HTERT RPE-1 (cell line): ENCODE measurements around the gene TSPAN1.

Experiments used
- in situ Hi-C: fragments of 300-500 bp; cut with MboI; formaldehyde crosslinking; loops from 4 replicates; pipeline ENCODE4 v1.14.3; 2020; ENCODE audit warnings: low sequenced_read_pairs

TSPAN1 gene

DNA sequence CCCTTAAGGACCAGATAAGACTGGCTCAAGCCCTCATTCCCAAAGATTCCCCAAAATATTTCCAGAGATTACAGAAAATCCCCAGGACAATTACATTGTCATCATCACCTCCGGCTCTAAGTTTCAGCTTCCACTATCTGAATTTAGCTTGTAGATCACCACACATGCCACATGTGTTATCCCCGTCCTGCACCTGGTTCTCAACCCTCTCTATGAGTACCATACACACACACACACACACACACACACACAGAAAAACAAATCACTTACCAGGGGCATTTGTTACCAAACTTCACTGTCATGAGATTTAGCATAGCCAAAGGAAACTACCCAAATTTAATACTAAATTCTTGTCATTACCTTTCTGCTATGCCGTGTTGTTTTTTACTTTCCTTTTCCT is 15.4 kb upstream of the TSPAN1 start:
- in situ Hi-C loops, result no loop called here

GRCh38 chr1:46160212-46160611 is 14.7 kb upstream of the TSPAN1 start:
- in situ Hi-C loops, result no loop called here

DNA sequence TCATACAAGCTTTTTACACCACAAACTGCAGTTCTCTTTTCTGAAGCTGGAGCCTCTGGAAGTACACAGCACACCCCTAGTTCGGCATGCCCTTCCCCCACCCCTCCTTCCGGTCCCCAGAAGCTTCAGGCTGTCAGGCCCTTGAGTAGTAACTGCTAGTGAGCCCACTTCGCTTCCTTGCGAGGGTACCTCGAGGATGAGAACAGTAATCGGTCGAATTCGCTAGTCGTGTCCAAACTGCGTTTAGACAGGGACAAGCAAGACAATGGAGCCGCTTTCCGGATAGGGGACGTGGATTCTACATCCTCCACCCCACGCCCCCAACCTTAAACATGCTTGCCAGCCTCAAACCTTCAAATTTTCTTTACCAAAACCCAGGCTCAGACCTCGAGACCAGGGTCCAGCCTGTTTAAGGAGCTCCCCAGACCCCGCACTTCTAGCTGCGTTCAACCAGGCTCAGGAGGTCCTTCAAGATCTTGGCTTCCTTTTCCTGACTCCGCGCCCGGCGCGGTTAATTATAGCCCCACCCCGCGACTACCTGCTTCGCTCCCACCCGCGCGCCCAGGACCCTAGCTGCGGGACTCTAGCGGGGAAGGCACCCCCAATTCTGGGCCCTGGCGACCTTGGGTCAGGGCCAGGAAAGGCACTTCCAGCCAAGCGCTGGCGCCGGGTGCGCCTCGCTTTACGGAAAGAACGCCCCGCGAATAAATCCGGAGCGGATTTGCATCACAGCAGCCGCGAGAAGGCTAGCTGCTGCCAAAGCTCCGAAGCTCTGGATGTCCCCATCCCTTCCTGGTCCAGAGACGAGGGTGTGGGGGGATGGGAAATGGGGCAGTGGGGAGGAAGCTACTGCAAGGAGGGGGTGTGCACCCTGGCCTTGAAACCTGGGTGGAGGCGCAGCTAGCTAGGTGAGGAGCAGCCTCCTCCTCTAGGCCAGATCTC is 8.1 kb upstream of the TSPAN1 start:
- in situ Hi-C loops, result no loop called here

GRCh38 chr1:46168477-46168876 is 6.4 kb upstream of the TSPAN1 start:
- in situ Hi-C loops, result no loop called here

GRCh38 chr1:46169811-46170454 is 5.0 kb upstream of the TSPAN1 start:
- in situ Hi-C loops, result no loop called here

GRCh38 chr1:46171351-46171750 is 3.5 kb upstream of the TSPAN1 start:
- in situ Hi-C loops, result no loop called here

- in situ Hi-C loops, result no loop called here
Observed at GRCh38 chr1:46171871-46172270, 3.0 kb upstream of the TSPAN1 start.

- in situ Hi-C loops, result no loop called here
Observed at GRCh38 chr1:46172321-46172720, 2.6 kb upstream of the TSPAN1 start.

DNA sequence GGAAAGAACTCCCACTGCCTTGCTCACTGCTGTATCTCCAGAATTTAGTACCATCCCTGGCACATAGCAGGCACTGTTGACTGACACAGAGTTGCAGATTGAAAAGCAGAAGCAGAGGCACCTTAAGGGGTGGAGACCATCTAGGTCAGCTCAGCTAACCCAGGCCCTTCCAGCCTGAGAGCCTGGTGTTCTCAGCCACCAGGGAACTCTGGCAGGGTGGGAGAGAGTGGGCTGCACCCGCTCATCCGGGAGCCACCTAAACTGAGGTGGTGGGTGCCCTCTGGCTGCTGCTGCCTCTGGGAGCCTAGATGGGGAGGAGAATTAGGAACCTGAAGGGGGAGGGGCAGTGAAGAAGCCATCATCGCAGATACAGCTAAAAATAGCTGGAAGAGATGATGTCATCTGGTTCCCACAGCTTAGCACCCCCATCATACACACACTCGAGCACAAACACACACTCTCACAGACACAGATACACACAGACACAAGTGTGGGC is 1.5 kb upstream of the TSPAN1 start:
- in situ Hi-C loops, result no loop called here

DNA sequence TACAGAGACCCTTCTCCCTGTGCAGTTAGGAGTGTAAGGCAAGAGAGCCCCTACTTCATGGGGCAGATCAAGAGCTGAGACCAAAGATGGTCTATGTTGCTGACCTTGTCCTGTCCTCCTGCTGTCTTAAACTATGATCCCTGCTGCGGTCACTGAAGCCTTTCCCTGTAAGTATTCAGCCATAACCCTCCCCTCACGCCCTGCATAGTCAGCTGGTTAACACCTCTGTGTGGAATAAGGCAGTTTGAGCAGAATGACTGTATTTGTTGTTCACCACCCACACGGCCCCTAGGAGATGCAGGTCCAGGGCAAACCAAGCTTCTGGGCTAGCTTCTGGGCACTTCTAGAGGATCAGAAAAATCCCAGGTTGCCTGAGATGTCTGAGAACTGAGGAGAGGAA is 356 bp downstream of the TSPAN1 start:
- in situ Hi-C loops, result no loop called here

GRCh38 chr1:46176211-46176865 is 1.5 kb downstream of the TSPAN1 start, which contains the start of gene P3R3URF:
Gene P3R3URF, minus strand, starts transcription at chr1:46176488. Its CDS starts 17 bp downstream, at chr1:46176471.
- in situ Hi-C loops, result no loop called here

DNA sequence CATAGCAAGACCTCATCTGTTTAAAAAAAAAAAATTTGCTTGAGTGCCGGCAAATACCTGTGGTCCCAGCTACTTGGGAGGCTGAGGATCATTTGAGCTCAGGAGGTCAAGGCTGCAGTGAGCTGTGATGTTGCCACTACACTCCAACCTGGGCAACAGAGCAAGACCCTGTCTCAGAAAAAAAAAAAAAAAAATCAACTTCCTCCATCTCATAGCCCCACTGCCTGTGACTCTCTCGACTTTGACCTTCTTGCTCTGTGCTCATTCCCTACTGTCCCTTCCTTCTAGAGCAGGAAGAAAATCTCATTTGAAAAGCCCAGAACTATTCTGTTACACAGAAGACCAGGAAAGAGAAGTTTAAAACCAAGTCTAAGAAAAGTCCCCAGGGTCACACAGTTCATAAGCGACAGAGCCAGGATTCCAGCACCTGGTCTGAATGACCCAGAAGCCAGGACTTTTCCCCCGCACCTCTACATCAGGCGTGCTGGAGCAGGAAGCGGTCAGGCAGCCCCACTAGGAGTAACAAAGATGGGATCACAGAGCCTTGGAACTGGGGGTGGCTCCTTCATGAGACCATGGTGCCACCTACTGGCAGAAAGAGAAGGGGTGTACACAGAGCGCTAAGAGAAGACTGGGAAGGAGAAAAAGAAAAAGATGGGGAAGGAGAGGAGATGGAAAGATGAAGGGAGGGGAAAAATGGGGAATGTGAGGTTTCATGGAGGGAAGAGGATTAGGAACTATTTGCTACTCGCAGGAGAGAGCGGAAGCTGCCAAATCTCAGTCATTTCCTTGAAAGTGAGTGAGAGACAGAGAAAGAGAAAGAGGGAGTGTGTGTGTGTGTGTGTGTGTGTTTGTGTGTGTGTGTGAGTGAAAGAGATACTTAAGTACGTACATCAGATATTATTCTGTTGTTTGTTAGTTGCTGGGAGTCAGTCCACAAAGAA is 4.5 kb downstream of the TSPAN1 start:
- in situ Hi-C loops, result no loop called here

DNA sequence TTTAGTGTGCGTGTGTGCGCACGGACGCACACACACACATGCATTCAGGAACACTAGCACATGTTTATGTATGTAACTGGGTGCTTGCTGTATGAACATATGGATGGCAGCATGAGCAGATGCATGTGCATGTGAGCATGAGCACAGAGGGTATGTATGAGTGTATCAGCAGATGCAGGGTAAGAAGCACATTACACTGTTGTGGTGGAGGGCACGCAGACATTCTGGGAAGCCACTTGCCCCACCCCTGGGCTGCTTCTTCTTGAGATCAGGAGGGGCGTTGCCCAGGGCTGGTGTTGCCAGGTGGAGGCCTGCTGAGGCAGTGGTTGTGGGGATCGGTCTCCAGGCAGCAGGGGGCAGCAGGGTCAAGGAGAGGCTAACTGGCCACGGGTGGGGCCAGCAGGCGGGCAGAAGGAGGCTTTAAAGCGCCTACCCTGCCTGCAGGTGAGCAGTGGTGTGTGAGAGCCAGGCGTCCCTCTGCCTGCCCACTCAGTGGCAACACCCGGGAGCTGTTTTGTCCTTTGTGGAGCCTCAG is 5.3 kb downstream of the TSPAN1 start:
- in situ Hi-C loops, result no loop called here

GRCh38 chr1:46181343-46182260 is 6.7 kb downstream of the TSPAN1 start:
- in situ Hi-C loops, result no loop called here

- in situ Hi-C loops, result no loop called here
Observed at GRCh38 chr1:46183079-46183847, 8.4 kb downstream of the TSPAN1 start.

DNA sequence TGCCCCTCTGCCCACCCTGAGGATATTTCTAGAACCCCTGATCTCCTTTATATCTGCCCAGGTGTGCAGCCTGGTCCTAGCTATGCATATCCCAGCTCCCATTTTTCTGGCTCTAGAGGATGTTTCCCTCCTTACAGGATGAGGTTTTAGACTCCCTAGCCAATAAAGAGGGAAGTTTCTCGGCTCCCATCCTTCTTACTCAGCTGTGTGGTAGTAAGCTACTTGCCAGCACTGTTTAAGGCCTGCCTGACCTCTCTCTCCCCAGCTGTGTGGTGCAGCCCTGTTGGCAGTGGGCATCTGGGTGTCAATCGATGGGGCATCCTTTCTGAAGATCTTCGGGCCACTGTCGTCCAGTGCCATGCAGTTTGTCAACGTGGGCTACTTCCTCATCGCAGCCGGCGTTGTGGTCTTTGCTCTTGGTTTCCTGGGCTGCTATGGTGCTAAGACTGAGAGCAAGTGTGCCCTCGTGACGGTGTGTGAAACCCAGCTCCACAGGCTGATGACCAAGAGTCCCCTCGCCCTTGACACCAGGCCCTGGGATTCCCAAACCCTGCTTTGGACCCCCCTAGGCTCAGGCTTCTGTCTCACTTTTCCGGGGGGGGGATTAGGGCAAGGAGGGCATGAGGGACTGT is 9.2 kb downstream of the TSPAN1 start:
- in situ Hi-C loops, result no loop called here

- in situ Hi-C loops, result no loop called here
Observed at GRCh38 chr1:46184920-46185658, 10.2 kb downstream of the TSPAN1 start.
